ENCODE measurements around the gene SMG6. TPM values are rescaled to one million over a fixed set of nuclear protein-coding genes. Genes with fewer than 3 reads are reported as not detected.

Gene SMG6
- total and polyA plus RNA-seq, 2 of the 8 experiments (the other 6 are each of a cell fraction or from before 2014, with no cell fraction given), result 18.5 to 25.2 TPM

DNA sequence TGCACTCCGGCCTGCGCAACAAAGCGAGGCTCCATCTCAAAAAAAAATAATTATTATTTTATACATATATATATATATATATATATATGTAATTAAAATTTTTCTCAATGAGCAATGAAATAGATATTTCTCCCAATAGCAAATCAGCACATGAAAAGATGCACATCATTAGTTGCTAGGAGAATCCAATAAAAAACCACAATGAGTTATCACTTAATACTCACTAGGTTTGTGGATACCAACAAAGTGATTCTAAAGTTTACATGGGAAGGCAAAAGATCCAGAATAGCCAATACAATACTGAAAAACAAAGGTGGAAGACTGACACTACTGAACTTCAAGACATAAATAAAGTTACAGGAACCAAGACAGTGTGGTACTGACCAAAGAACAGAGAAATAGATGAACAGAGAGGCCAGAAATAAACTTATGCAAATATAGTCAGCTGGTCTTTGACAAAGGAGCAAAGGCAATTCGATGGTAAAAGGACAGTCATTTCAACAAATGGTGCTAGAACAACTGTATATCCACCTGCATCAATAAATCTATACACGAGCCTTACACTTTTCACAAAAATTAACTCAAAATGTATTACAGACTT is 13.6 kb downstream of the SMG6 start (continued):
- TF ChIP-seq, protein P1, sequence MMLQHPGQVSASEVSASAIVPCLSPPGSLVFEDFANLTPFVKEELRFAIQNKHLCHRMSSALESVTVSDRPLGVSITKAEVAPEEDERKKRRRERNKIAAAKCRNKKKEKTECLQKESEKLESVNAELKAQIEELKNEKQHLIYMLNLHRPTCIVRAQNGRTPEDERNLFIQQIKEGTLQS (IDR thresholded peaks at IDR 0.05; ENCODE audit: insufficient read depth, low read depth, low read length), result no peak
- TF ChIP-seq MAFK (IDR thresholded peaks at IDR 0.05; ENCODE audit: low read depth, low read length), result no peak
- TF ChIP-seq, protein P2, sequence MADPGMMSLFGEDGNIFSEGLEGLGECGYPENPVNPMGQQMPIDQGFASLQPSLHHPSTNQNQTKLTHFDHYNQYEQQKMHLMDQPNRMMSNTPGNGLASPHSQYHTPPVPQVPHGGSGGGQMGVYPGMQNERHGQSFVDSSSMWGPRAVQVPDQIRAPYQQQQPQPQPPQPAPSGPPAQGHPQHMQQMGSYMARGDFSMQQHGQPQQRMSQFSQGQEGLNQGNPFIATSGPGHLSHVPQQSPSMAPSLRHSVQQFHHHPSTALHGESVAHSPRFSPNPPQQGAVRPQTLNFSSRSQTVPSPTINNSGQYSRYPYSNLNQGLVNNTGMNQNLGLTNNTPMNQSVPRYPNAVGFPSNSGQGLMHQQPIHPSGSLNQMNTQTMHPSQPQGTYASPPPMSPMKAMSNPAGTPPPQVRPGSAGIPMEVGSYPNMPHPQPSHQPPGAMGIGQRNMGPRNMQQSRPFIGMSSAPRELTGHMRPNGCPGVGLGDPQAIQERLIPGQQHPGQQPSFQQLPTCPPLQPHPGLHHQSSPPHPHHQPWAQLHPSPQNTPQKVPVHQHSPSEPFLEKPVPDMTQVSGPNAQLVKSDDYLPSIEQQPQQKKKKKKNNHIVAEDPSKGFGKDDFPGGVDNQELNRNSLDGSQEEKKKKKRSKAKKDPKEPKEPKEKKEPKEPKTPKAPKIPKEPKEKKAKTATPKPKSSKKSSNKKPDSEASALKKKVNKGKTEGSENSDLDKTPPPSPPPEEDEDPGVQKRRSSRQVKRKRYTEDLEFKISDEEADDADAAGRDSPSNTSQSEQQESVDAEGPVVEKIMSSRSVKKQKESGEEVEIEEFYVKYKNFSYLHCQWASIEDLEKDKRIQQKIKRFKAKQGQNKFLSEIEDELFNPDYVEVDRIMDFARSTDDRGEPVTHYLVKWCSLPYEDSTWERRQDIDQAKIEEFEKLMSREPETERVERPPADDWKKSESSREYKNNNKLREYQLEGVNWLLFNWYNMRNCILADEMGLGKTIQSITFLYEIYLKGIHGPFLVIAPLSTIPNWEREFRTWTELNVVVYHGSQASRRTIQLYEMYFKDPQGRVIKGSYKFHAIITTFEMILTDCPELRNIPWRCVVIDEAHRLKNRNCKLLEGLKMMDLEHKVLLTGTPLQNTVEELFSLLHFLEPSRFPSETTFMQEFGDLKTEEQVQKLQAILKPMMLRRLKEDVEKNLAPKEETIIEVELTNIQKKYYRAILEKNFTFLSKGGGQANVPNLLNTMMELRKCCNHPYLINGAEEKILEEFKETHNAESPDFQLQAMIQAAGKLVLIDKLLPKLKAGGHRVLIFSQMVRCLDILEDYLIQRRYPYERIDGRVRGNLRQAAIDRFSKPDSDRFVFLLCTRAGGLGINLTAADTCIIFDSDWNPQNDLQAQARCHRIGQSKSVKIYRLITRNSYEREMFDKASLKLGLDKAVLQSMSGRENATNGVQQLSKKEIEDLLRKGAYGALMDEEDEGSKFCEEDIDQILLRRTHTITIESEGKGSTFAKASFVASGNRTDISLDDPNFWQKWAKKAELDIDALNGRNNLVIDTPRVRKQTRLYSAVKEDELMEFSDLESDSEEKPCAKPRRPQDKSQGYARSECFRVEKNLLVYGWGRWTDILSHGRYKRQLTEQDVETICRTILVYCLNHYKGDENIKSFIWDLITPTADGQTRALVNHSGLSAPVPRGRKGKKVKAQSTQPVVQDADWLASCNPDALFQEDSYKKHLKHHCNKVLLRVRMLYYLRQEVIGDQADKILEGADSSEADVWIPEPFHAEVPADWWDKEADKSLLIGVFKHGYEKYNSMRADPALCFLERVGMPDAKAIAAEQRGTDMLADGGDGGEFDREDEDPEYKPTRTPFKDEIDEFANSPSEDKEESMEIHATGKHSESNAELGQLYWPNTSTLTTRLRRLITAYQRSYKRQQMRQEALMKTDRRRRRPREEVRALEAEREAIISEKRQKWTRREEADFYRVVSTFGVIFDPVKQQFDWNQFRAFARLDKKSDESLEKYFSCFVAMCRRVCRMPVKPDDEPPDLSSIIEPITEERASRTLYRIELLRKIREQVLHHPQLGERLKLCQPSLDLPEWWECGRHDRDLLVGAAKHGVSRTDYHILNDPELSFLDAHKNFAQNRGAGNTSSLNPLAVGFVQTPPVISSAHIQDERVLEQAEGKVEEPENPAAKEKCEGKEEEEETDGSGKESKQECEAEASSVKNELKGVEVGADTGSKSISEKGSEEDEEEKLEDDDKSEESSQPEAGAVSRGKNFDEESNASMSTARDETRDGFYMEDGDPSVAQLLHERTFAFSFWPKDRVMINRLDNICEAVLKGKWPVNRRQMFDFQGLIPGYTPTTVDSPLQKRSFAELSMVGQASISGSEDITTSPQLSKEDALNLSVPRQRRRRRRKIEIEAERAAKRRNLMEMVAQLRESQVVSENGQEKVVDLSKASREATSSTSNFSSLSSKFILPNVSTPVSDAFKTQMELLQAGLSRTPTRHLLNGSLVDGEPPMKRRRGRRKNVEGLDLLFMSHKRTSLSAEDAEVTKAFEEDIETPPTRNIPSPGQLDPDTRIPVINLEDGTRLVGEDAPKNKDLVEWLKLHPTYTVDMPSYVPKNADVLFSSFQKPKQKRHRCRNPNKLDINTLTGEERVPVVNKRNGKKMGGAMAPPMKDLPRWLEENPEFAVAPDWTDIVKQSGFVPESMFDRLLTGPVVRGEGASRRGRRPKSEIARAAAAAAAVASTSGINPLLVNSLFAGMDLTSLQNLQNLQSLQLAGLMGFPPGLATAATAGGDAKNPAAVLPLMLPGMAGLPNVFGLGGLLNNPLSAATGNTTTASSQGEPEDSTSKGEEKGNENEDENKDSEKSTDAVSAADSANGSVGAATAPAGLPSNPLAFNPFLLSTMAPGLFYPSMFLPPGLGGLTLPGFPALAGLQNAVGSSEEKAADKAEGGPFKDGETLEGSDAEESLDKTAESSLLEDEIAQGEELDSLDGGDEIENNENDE (IDR thresholded peaks at IDR 0.05; ENCODE audit: insufficient replicate concordance, low read length), result no peak
- TF ChIP-seq SIN3A (conservative IDR thresholded peaks at IDR 0.05 in 1 of 2, IDR thresholded peaks at IDR 0.05 in 1 of 2; ENCODE audit: low read depth in 1 of 2, low read length in 2 of 2), result no peak
- no peak for TF ChIP-seq ZNF274 (IDR thresholded peaks at IDR 0.05; ENCODE audit: borderline replicate concordance, extremely low read depth, low read length)
- TF ChIP-seq SIX5 (IDR thresholded peaks at IDR 0.05; ENCODE audit: low read depth, low read length), result no peak
- no peak for TF ChIP-seq RFX5 (IDR thresholded peaks at IDR 0.05; ENCODE audit: borderline replicate concordance, low read depth, low read length)
